ENCODE data around the gene NEK10.

The NEK10 gene

DNA sequence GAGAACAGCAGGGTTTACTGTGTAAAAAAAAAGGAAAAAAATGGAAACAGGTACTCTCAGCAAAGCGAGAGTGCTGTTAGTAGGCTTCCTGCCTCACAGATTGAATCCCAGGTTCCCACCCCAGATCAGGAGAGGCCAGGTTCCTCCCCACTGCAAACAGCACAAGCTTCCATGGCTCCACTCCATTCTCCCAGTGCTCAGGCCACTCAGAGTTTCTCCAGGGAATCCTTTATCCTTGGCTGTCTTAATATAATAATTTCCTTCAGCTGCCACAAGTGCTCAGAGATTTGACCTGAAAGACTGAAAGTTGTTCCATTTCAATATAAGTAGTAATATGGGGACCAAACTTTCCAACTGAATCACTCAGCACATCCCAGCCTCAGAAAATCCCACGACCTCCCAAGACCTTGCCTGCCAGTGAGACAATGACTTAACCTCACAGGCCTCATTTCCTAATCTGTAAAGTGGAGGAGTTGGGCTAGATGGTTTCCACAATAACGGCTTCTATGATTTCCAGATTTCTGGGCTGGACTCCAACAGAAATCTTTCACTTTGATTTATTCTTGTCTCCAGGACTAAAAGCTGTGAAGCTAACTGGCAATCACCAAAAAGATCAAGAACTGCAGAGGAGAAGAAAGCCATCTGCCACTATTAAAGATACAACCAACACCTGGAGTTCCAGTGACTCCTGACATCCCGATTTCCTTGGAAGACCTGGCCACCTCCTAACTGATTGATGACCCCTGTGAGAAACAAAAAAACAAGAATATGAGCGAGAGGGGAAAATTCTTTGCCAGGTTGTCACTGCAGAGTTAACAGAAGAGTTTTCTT lies 289.5 kb downstream of the NEK10 start:
- TF ChIP-seq, protein P1, sequence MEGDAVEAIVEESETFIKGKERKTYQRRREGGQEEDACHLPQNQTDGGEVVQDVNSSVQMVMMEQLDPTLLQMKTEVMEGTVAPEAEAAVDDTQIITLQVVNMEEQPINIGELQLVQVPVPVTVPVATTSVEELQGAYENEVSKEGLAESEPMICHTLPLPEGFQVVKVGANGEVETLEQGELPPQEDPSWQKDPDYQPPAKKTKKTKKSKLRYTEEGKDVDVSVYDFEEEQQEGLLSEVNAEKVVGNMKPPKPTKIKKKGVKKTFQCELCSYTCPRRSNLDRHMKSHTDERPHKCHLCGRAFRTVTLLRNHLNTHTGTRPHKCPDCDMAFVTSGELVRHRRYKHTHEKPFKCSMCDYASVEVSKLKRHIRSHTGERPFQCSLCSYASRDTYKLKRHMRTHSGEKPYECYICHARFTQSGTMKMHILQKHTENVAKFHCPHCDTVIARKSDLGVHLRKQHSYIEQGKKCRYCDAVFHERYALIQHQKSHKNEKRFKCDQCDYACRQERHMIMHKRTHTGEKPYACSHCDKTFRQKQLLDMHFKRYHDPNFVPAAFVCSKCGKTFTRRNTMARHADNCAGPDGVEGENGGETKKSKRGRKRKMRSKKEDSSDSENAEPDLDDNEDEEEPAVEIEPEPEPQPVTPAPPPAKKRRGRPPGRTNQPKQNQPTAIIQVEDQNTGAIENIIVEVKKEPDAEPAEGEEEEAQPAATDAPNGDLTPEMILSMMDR (IDR thresholded peaks at IDR 0.05; ENCODE audit: poor library complexity, severe bottlenecking) = no peak
- H3K36me3 ChIP-seq (ENCODE audit: low read depth) = no peaks in the 10 kb centered on the region
- no peak for ATAC-seq (ENCODE audit: low read depth)
- no peaks in the 10 kb centered on the region for H3K9me3 ChIP-seq (ENCODE audit: severe bottlenecking)
- H3K27ac ChIP-seq (ENCODE audit: poor library complexity, severe bottlenecking) = no peak overlapping the region
- no peaks in the 10 kb centered on the region for H3K4me1 ChIP-seq (ENCODE audit: insufficient read depth, poor library complexity, severe bottlenecking)
- H3K27me3 ChIP-seq (ENCODE audit: insufficient read depth, poor library complexity, severe bottlenecking) = no peaks in the 10 kb centered on the region
- no peak overlapping the region for H3K4me3 ChIP-seq (ENCODE audit: severe bottlenecking)
- DNase-seq (ENCODE audit: low spot score) = no peak

DNA sequence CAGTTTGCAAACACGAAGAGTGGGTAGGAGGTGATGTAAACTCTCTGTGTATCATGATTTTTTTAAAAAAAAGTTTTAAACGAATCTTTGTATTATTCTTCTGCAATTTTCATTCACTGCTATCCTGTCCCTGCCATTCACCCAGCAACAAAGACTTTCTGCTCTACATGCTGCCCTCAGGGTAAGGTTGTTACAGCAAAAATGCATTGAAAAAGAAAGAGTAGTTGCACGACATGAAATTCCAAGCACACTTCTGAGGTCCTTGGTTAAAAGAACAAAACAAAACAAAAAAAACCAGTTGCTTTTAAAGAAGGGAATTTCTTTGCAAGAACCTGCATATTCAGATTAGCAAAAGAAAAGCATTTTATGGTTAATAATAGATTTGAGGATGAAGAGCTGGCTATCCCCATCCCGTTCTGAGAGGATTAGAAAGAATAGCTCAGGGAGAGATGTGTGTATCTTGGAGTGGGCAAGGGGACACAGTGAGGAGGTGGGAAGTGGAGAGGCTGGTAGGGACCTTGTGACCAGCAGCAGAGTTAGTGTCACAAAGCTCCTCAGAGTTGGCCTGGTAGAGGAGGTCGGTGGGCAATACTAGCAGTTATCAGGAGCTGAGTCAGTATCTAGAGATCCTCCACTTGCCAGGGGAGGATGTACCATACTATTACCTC lies 290.8 kb downstream of the NEK10 start:
- Histone ChIP-seq H3K4me3 (ENCODE audit: severe bottlenecking) (no peak overlapping the region), H3K36me3 (ENCODE audit: low read depth) (no peaks in the 10 kb centered on the region), H3K27ac (ENCODE audit: poor library complexity, severe bottlenecking) (no peak overlapping the region), H3K27me3 (ENCODE audit: insufficient read depth, poor library complexity, severe bottlenecking) (no peaks in the 10 kb centered on the region), H3K9me3 (ENCODE audit: severe bottlenecking) (no peaks in the 10 kb centered on the region), H3K4me1 (ENCODE audit: insufficient read depth, poor library complexity, severe bottlenecking) (no peaks in the 10 kb centered on the region)
- DNase-seq (ENCODE audit: low spot score) (no peak), ATAC-seq (ENCODE audit: low read depth) (no peak)
- TF ChIP-seq, protein P1 (IDR thresholded peaks at IDR 0.05; ENCODE audit: poor library complexity, severe bottlenecking) = no peak

DNA sequence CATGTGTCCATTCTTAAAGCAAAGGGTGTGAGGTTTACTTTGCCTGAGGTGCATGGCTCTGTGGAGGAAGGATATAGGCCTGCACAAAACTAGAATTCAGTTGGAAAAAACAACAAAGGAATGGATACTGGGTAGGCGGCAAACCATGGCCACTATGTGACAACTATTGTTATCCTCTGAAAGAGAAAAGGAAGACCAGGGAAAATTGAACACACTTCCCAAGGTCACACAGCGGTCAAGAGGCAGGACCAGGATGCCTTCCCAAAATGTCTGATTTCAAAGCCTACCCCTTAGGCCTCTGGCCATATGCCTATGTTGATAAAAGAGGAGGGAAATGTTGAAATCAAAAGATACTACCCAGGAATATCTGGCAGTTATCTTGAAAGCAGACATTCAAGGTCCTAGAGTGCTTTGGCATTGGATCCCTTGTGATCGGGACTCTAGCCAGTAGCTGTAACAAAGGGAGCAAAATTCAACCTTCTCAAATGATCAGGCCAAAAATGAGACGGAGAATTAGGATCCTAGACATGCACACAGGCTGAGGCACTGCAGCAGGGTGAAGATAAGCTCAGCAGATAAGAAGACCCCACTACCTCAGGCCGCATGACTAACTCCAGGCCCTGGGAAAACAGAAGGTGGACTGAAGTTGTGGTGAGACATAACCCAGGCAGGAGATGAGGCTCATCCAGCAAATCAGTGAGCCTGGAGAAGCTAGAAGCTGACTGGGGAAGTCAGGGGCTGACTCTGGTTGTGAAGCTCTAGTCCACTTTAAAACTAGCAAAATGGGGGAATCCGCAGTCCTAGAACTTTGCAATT lies 292.2 kb downstream of the NEK10 start:
- Histone ChIP-seq H3K36me3 (ENCODE audit: low read depth) (no peaks in the 10 kb centered on the region), H3K4me3 (ENCODE audit: severe bottlenecking) (no peak overlapping the region), H3K9me3 (ENCODE audit: severe bottlenecking) (no peaks in the 10 kb centered on the region), H3K27me3 (ENCODE audit: insufficient read depth, poor library complexity, severe bottlenecking) (no peaks in the 10 kb centered on the region), H3K4me1 (ENCODE audit: insufficient read depth, poor library complexity, severe bottlenecking) (no peaks in the 10 kb centered on the region), H3K27ac (ENCODE audit: poor library complexity, severe bottlenecking) (no peak overlapping the region)
- DNase-seq (ENCODE audit: low spot score) (no peak), ATAC-seq (ENCODE audit: low read depth) (no peak)
- TF ChIP-seq, protein P1 (IDR thresholded peaks at IDR 0.05; ENCODE audit: poor library complexity, severe bottlenecking) = no peak

DNA sequence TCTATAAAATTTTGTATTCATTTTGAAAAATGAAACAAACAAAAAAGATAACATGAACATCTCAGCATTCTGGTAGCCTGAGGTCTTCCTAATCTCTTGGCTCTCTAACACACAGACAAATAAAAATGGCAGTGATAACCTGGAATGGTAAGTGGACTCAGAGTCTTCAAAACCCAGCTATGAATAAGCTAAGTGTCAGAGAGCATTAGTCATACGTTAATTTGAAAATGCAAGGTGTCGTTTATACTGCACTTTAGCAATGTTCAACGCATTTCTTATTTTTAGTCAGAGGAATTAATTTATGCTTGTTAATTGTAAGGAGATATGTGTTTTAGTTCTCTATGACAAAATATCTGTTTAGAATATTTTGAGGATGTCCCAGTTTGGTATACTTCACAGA lies 294.3 kb downstream of the NEK10 start:
- H3K27me3 ChIP-seq (ENCODE audit: insufficient read depth, poor library complexity, severe bottlenecking) = no peaks in the 10 kb centered on the region
- H3K36me3 ChIP-seq (ENCODE audit: low read depth) = no peaks in the 10 kb centered on the region
- TF ChIP-seq, protein P1 (IDR thresholded peaks at IDR 0.05; ENCODE audit: poor library complexity, severe bottlenecking) = no peak
- ATAC-seq (ENCODE audit: low read depth) (no peak), DNase-seq (ENCODE audit: low spot score) (no peak)
- no peaks in the 10 kb centered on the region for H3K9me3 ChIP-seq (ENCODE audit: severe bottlenecking)
- no peak overlapping the region for H3K27ac ChIP-seq (ENCODE audit: poor library complexity, severe bottlenecking)
- H3K4me1 ChIP-seq (ENCODE audit: insufficient read depth, poor library complexity, severe bottlenecking) = no peaks in the 10 kb centered on the region
- H3K4me3 ChIP-seq (ENCODE audit: severe bottlenecking) = no peak overlapping the region
